GM18867 (cell line): ENCODE results near the gene CBR3.

Source experiments
- ATAC-seq: cut with Tn5 transposase; IDR thresholded peaks from one replicate; pipeline ENCODE4 v1.9.1; 2021; ENCODE audit warnings: mild to moderate bottlenecking, moderate library complexity; ENCODE audit not compliant: unreplicated experiment

CBR3 gene

DNA sequence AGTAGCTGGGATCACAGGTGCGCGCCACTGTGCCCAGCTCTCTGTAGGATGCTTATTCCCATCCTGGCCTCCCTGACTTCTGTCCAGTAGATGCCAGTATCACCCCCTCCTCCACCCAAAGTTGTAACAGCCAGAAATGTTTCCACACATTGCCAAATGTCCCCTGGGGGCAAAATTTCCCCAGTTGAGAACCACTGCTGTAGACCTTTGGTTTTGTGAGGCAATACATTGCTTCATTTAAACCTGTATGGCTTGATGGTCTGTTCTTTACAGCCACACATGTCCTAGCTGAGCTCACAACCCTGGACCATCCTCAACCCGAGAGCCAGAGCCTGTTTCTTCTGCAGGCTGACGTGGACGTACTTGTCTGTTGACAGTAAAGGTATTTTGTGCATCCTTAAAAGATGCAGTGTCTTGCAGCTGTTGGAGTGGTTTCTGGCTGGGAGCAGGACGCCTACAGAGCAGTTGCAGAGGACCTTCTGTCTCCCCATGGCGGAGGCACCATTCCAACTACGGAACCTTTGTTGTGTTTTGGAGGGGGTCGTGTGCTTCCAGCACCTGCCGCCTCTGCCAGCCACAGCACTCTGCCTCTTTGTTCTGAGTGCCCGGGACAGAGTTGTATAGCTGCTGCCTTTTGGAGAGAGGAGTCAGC, 48.4 kb downstream of the CBR3 start:
- ATAC-seq, result no peak

DNA sequence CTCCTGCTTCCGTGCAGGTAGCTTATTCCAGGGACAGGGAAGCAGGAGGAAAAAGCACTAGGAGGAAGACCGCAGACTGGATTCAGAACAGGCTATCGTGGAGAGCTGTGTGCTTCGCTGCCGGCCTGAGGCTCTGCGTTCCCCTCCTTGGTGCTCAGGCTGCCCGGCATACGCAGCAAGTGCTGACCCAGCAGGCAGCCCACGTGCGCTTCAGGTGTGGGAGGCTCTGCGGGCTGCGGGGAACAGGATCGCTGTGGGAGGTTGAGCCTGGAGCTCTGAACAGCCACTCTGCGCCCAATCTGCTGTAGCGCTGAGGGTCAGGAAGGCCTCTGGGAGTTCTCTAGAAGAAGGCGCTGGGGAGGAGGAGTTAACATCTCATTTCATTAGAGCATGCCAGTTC, 49.7 kb downstream of the CBR3 start:
- ATAC-seq, result no peak

GRCh38 chr21:36185523-36185922, 50.6 kb downstream of the CBR3 start:
- no peak for ATAC-seq

DNA sequence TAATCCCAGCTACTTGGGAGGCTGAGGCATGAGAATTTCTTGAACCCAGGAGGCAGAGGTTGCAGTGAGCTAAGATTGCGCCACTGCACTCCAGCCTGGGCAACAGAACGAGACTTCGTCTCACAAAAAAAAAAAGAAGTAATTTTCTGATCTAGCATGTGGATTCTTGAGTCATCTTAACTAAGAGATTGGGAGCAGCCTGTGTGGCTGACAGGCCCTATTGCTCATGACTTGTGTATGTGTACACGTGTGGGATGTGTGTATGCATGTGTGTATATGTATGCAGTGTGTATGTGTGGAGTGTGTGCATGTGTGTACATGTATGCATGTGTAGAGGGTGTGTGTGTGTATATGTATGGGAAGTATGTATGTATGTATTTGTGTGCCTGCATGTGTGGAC, 51.2 kb downstream of the CBR3 start:
- ATAC-seq, result no peak

- ATAC-seq, result no peak
Observed at GRCh38 chr21:36186506-36187399, 51.9 kb downstream of the CBR3 start.

- no peak for ATAC-seq
Observed at GRCh38 chr21:36188081-36188681, 53.3 kb downstream of the CBR3 start.

GRCh38 chr21:36188937-36189336, 54.1 kb downstream of the CBR3 start:
- no peak for ATAC-seq

- ATAC-seq, result no peak
Observed at GRCh38 chr21:36190736-36191135, 55.9 kb downstream of the CBR3 start.

- no peak for ATAC-seq
Observed at GRCh38 chr21:36193200-36193599, 58.3 kb downstream of the CBR3 start.

DNA sequence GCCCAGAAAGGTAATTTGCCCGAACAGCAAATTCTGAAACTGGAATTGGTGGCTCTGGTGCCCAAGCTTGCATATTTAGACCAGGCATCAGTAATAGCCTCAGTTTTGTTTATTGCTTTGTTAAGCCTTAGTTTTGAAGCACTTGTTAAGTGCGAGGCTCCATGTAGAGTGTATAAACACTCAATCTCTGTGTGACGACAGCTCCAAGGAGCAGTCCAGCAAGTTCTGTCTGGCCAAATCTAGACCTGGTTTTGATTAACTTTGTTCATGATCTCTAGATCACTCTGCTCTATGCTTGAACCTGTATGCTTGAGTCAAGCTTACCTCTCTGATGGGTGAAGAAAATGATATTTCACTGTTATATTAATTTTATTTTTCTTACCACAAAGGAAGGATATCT, 59.1 kb downstream of the CBR3 start:
- no peak for ATAC-seq

DNA sequence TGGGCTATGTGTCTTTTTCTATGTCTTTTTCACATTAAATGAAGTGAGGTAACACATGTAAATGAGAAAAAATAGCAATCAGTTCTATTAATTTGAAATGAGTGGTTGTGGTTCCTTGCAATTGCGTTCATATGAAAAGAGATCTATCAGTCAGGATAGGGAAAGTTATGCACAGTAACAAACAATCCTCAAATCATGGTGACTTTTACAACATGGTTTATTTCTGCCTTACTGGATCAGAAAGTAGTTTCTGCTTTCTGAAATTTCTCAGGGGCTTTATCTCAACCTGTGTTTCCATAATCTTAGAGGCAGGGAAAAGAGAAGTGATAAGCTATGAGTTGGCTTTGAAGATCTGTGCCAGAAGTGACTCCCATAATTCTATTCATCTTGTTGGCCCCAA, 60.7 kb downstream of the CBR3 start:
- no peak for ATAC-seq
